G401 (cell line): Measurements from ENCODE around the gene GPR157. TPM values are rescaled to one million over a fixed set of nuclear protein-coding genes. Genes with fewer than 3 reads are reported as not detected.
"Not testable (repeated sequence)": the region's sequence is repeated elsewhere in the genome, so short reads cannot be mapped to it uniquely, and the experiment has no call there.

Experiments used
- DNase-seq: peaks from one replicate; pipeline ENCODE4 v3.0.0-alpha.2; 2015; ENCODE audit warnings: low spot score
- in situ Hi-C: cut with HindIII; loops from 2 replicates; pipeline ENCODE4 v1.10.0; 2016; ENCODE audit warnings: low sequenced_read_pairs, mixed read lengths
- total RNA-seq: library from RNA; depleted of rRNA; stranded (reverse); fragments of >200 nt; shearing (Covaris generic); gene quantifications from 2 replicates; pipeline ENCODE4 v1.2.3, GENCODE V29; 2014

Gene GPR157
- total RNA-seq, 1 experiment from 2014 or later = 6.9 TPM

DNA sequence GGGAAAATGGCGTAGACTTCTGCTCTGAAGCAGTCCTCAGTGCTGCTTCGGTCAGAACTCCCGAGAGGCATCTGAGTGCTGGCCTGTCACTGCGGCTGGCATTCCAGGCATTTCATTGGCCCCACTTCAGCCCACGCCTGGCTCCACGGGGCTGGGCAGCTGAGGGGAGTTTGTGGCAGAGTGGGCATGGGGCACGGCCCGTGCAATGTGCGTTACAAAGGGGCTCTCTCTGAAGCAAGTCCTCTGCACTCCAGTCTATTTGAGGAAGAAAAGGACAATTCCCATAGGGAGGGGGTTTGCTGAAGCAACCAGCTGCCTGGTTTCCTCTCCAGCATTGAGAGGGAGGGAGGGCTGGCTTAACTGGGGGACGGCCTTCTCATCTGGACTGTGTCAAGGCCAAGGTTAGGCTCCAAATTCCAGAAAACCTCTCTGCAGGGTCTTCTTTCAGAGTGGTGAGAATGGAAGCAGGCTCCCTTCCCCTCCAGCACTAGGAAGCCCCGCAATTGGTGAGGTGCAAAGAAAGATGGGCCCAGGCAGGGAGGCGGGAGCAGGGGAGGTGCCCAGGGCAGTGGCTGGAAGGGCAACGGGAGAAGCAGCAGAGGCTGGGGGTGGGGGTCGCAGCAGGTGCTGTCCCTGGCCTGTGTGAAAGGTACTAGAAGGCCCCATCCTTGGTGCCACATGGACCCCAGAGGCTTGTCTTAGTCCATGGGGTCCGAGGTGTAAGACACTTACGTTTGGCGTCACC lies 21.1 kb upstream of the GPR157 start:
- in situ Hi-C loops = no loop called here
- no peak for DNase-seq

DNA sequence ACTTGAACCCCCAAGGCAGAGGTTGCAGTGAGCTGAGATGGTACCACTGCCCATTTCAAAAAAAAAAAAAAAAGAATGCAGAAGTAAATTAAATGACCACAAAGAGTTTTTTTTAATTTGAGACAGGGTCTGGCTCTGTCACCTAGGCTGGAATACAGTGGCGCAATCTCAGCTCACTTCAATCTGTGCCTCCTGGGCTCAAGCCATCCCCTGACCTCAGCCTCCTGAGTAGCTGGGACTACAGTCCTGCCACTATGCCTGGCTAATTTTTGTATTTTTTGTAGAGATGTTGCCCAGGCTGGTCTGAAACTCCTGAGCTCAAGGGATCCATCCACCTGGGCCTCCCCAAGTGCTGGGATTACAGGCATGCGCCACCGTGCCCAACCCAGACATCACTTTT lies 20.2 kb upstream of the GPR157 start:
- in situ Hi-C loops = no loop called here

GRCh38 chr1:9146156-9146555 lies 17.3 kb upstream of the GPR157 start:
- in situ Hi-C loops = no loop called here
- no peak for DNase-seq

More for the DNA sequence above, 20.2 kb upstream of the GPR157 start:
- DNase-seq = no peak

DNA sequence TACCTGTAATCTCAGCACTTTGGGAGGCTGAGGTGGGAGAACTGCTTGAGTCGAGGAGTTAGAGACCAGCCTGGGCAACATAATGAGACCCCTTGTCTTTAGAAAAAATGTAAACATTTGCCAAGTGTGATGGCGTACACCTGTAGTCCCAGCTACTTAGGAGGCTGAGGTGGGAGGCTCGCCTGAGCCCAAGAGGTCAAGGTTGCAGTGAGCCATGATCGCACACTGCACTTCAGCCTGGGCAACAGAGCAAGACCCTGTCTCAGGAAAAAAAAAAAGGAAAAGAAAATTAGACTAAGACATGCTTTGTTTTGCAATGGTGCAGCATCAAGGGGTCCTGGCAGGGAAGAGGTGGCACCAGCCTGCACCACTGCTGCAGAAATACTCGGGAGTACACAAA lies 16.8 kb upstream of the GPR157 start:
- in situ Hi-C loops = no loop called here
- no peak for DNase-seq

GRCh38 chr1:9145021-9145668 lies 16.2 kb upstream of the GPR157 start:
- in situ Hi-C loops = no loop called here
- no peak for DNase-seq

DNA sequence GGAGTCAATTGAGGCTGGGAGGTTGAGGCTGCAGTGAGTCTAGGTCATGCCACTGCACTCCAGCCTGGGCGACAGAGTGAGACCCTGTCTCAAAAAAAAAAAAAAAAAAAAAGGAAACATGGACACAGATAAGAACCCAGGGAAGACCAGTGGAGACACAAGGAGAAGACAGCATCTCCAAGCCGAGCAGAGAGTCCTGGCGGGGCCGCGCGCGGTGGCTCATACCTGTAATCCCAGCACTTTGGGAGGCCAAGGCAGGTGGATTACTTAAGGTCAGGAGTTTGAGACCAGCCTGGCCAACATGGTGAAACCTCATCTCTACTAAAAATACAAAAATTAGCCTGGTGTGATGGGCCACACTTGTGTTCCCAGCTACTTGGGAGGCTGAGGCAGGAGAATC lies 15.6 kb upstream of the GPR157 start:
- in situ Hi-C loops, DNase-seq: not testable (repeated sequence)

GRCh38 chr1:9143250-9143649 lies 14.3 kb upstream of the GPR157 start:
- no peak for DNase-seq
- in situ Hi-C loops = no loop called here

- in situ Hi-C loops = no loop called here
- DNase-seq = no peak
These were observed 11.0 kb upstream of the GPR157 start for GRCh38 chr1:9139930-9140329.

DNA sequence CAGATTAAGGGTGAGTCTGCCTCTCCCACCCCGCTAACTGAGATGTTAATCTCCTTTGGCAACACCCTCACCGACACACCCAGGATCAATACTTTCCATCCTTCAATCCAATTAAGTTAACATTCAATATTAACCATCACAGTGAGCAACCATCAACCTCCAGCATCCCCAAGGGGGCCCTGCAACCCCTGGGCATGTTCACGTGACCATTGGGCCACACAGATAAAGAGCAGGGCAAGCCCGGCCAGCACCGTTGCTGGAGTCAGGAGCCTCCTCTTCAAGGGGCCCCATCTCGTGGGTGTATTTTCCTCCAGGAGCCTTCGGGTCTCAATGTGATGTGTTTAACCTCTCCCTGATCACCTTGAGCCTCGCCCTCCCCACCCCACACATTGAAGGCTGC lies 8.0 kb upstream of the GPR157 start:
- in situ Hi-C loops = no loop called here
- DNase-seq = no peak

GRCh38 chr1:9135073-9135836 lies 6.4 kb upstream of the GPR157 start:
- in situ Hi-C loops = no loop called here

GRCh38 chr1:9133870-9134585 lies 5.1 kb upstream of the GPR157 start:
- in situ Hi-C loops = no loop called here
- DNase-seq = no peak

More at GRCh38 chr1:9135073-9135836, 6.4 kb upstream of the GPR157 start:
- DNase-seq = no peak

DNA sequence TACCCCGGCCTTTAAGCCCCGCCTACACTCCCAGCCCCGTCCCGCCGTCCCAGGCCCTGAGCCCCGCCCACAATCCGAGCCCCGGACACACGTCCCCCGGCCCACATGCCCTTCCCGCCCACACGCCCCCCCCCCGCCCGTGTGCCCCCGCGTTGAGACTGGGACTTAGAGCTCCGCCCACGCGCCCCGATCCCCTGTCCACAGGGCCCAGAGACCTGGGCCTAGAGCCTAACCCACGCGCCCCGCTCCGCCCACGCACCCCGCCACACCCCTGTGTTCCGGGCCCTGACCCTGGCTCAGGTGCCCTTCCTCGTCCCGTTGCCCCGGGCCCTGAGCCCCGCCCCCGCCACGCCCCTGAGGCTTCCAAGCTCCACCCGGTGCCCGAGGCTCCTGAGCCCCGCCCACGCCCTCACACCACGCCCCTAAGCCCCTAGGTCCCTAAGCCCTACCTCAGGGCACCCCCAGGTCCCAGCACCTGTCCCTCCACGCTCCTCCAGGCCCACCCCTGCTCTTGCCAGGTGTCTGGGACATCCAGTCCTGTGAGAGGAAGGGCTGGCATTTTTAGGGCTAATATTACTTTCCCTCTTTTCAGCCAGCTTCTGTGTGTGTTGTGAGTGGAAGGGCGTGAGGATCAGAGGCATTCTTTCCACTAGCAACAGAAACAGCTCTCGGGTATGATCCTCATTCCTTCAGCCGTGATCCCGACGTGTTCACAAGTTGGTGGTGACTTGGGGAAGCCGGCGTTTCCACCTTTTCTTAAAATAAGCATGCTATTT lies 552 bp upstream of the GPR157 start:
- peak; percentile 40 for DNase-seq
- in situ Hi-C loops = no loop called here

- no peak for DNase-seq
- in situ Hi-C loops = no loop called here
These were observed 759 bp downstream of the GPR157 start for GRCh38 chr1:9128166-9128519.

- in situ Hi-C loops = no loop called here
- no peak for DNase-seq
These were observed 1.3 kb downstream of the GPR157 start for GRCh38 chr1:9127395-9128165.

GRCh38 chr1:9126511-9126910 lies 2.4 kb downstream of the GPR157 start:
- DNase-seq = no peak
- in situ Hi-C loops = no loop called here

GRCh38 chr1:9125847-9126246 lies 3.1 kb downstream of the GPR157 start:
- in situ Hi-C loops, DNase-seq: not testable (repeated sequence)

GRCh38 chr1:9125325-9125724 lies 3.6 kb downstream of the GPR157 start:
- no peak for DNase-seq
- in situ Hi-C loops = no loop called here

DNA sequence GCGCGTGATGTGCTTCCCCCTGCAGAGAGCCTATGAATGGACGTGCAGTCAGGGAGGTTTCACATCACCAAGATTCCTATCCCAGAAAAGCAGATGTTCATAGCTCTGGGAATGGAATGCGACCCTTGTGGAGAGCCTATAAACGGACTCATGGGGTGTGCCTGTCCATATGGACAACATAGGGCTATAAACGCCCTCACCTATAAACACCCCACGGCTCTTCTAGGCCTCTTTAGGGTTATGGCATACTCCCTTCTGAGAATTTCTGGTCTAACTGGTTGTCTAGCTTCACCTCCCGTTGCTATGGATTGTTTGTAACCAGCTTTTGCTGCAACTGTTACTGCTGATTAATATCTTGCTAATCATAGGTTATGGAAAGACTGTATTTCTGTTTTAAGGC lies 4.5 kb downstream of the GPR157 start:
- DNase-seq, in situ Hi-C loops: not testable (repeated sequence)
